NCI-H2081 (cell line): Measurements from ENCODE around the gene POLG2.
A peak's percentile ranks its signal among the peaks of the same experiment; 100 is the strongest.

ENCODE experiments used
- DNase-seq, 2 experiments: peaks; one replicate each; lab custom pipeline; 2025; lab: John Stamatoyannopoulos, UW

POLG2 gene

DNA sequence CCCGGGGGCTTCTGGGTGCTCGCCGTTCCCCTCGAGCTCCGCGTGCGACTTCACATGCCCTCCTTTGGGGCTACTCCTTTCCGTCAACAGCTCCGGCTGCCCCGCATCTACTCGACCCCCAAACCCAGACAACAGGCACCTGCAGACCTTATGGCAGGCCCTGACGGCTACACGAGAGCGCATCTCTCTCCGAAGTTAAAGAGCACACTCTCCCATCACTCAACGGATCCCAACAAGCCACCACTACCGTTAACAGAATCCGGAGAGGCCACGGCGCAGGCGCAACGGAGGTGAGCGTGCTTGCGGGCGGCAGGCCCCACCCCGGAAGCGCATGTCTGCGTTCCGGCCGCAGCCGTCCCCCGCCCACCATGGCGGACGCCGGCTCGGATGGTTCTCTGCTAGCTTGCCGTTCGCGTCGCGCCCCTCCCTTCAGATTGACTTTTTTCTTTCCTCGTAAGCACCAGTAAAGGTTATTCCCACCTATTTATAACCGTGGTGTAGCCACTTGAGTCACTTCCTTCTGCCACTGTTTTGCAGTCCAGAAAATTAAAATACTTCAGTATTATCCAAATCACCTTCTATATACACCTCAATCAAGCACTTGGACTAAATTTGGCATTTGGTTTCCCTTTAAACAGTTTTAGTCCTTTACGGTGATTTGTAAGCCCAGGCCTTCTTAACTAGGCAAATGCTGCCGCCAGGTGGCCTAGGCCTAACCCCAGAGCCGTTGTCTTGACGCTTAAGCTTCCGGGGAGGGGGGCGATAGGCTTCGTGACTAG lies at the start of gene POLG2:
POLG2 (minus strand) TSS at position 269 of the 779 bp plus-strand sequence; CDS start at position 183, 86 bp downstream.
- peak; percentile 95 to 97 for DNase-seq

GRCh38 chr17:64544742-64545141 lies 47.9 kb upstream of the POLG2 start:
- no peak for DNase-seq

GRCh38 chr17:64540118-64540776 lies 43.4 kb upstream of the POLG2 start:
- DNase-seq: no peak

DNA sequence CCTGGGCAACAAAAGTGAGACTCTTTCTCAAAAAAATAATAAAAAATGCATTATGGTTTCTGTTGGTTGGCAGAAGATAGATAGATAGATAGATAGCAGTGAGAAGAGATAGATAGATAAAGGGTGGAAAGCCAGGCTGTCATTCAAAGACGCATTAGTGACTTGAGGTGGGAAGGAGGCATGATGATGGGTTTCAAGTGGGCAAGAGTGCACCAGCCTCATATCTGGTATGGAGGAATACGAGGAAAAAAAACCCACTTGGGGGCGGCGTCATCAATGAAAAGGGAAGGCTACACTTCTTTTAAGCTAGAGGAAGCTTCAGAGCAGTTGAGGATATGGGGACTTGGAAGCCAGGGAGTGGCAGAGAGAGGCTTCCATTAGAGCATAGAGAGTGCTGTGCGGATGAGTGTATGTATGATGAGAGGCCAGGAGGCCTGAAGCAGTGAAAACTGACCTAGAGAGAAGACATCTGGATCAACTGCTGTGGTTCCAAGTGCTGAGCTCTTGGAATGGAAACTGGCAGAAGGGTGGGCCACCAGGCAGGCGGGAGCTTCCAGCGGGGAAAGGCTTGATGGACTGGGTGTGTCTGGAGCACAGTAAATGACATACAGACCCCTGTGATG lies 41.8 kb upstream of the POLG2 start:
- no peak for DNase-seq

DNA sequence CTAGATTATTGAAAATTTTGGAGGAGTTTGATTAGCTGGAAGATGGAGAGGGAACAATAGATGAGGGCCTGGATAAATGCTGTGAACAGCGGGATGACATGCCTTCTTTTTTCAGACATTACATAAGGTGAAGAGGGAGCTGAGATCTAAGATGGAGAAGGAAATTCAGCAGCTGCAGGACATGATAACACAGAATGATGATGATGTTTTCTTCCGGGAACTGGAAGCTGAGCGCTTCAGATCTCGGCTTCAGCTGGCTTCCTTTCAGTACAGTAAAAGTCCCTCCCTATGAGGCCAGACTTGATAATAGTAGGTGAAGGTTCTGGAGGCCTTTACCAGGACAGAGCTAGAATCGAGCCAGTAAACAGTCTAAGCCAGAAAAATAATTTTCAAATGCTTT lies 40.6 kb upstream of the POLG2 start:
- DNase-seq: no peak

- no peak for DNase-seq
These were observed 40.1 kb upstream of the POLG2 start for GRCh38 chr17:64536913-64537312.

GRCh38 chr17:64535357-64535756 lies 38.5 kb upstream of the POLG2 start:
- no peak for DNase-seq

DNA sequence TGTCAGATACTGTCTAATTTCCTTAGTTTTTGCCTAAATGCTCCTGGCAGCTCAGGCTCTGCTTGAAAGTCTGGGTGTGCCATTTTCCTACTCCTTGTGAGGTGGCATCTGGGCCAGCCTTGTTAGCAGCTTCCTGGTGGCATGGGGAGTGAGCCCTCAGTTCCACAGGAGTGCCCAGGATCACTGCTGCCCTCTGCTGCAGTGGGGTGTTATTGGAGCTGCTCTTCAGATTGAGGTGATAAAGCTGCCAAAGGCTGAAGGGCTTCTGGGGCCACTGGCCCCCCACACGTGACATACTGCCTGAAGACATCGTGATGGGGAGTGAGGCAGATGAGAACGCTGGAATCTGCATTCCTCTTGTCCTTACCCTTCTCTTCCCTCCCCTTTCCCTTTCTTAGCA lies 37.3 kb upstream of the POLG2 start:
- DNase-seq: peak in 1 of 2 experiments; percentile 15

DNA sequence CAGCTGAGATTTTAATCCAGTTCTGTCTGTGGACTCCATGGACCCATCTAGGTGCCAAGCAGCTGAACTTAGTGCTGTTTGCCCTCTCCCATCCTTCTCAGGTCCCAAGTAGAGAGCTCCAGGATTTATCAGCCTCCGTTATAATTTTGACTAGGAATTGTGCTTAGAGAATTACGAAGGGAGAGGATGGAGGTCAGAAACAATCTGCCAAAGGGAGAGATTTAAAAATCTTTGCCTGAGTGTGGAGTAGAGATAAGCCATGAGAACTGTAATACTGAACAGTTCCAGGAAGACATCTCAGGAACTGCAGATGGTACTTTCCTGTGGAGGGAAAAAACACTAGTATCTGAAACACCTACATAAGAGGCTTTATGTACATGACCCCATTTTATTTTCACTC lies 36.9 kb upstream of the POLG2 start:
- no peak for DNase-seq

GRCh38 chr17:64532409-64532808 lies 35.6 kb upstream of the POLG2 start:
- DNase-seq: no peak

DNA sequence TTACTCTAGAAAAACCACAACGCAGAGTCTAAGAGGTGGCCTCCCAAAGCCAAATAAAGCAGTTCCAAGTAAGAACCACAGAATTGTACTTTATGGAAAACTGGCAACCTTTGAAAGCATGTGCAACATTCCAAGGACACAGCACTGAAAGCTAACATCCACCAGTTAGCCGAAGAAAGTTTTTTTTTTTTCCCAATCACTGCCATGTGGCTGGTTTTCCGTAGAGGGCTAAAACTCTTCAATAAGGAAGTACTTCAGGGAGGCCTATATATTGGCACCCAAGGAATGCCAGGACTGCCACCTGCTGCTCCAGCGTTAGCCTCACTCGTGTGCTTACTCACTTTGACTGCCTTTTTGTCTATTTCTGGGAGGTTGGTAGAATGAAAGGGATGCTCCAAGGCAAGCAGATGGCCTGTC lies 35.1 kb upstream of the POLG2 start:
- DNase-seq: no peak

DNA sequence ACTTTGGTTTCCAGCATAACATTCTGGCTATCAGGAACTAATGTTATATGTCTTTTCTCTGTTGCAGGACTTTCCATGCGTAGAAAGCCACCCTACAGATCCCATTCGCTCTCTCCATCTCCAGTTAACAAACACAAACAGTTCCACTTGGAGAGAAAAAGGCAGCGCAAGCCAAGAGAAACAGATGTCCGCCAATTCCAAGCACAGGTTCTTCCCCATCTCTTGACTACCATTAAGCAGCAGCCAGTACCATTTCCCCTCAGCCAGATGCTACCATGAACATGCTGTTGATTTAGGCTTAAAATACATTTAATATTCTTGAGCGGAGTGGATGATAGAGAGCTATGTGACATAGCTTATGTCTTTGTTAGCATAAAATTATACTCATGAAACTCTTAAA lies 32.4 kb upstream of the POLG2 start:
- DNase-seq: no peak

- DNase-seq: no peak
These were observed 31.1 kb upstream of the POLG2 start for GRCh38 chr17:64527914-64528313.

- no peak for DNase-seq
These were observed 23.5 kb upstream of the POLG2 start for GRCh38 chr17:64520359-64520758.

- no peak for DNase-seq
These were observed 22.7 kb upstream of the POLG2 start for GRCh38 chr17:64519601-64520000.

- DNase-seq: no peak
These were observed 19.0 kb upstream of the POLG2 start for GRCh38 chr17:64515829-64516228.

- no peak for DNase-seq
These were observed 18.6 kb upstream of the POLG2 start for GRCh38 chr17:64515419-64515818.

DNA sequence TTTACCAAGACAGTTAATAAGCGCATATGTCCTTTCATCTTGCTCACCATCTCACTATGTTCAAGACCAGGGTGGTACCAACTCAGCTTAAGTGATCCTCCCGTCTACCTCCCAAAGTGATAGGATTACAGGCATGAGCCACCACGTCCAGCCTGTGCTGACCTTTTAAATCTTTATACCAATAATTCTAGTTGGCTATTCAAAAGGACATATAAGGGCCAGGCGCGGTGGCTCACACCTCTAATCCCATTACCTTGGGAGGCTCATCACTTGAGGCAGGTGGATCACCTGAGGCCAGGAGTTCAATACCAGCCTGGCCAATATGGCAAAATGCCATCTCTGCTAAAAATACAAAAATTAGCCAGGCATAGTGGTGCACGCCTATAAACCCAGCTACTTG lies 12.3 kb upstream of the POLG2 start:
- DNase-seq: no peak

GRCh38 chr17:64508683-64509082 lies 11.8 kb upstream of the POLG2 start:
- DNase-seq: no peak

- peak; percentile 52 to 87 for DNase-seq
These were observed 10.5 kb upstream of the POLG2 start for GRCh38 chr17:64507413-64507782.

DNA sequence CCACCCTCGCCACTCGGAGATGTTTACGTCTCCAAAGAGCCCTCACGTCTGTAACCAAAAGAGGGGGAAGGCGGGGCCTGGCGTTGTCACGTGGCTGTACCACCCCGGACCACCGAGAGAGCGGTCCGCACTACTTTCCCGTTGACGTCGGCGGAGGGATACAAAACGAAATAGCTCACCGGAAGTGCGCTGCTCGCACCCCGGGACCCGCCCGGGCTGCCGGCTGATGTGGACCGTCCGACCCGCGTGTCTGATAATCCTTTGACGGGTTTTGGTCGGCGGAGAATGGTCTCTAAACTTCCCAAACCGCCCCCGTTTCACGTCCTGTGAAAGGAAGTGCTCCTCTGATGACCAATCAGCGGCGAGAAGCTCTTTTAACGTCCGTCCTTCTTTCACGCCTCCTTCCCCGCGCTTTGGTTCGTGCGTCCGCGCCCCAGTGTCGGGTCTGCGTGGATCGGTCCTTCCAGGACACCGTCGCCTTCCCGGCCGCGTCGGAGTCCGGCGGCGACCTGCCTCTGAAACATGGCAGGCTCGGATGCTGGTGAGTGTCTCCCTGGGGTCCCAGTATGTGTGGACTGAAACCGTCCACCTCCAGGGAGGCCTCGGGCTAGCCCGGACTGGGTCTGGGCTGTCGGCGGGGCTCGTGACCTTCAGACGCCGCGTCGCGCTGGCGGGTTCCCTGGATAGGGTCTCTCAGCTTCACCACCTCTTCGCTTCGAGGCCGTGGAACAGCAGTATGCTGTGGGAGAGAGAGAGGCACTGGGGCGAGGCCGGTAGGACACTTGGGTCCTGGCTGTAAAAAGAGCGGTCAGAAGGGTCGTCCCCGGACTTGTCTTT lies 9.9 kb upstream of the POLG2 start, which contains the start of gene CEP95:
CEP95 (plus strand) TSS at position 402 of the 837 bp plus-strand sequence; CDS start at position 523, 121 bp downstream.
- peak; percentile 97 to 99 for DNase-seq

GRCh38 chr17:64506201-64506575 lies 9.3 kb upstream of the POLG2 start, which contains the start of gene DDX5:
TSS of gene DDX5 (minus strand) at chr17:64506289. CDS start at chr17:64506119, 170 bp downstream.
- peak; percentile 97 to 98 for DNase-seq
